Neural progenitor cell (in vitro differentiated cells): Measurements from ENCODE around the gene SCN2A.

Source experiments
- EZH2 ChIP-seq: fragments of 200-600 bp; sonication (generic); IDR thresholded peaks from 2 replicates; pipeline ENCODE4 v1.6.1; 2017; ENCODE audit warnings: antibody characterized with exemption, mild to moderate bottlenecking, moderate library complexity
- EZH2phosphoT487 ChIP-seq: fragments of 200-600 bp; sonication (generic); IDR thresholded peaks from 2 replicates; pipeline ENCODE4 v1.6.1; 2017; ENCODE audit warnings: antibody characterized with exemption
- TF ChIP-seq, protein P1 (sequence below): fragments of 200-600 bp; sonication (generic); IDR thresholded peaks from 2 replicates; pipeline ENCODE4 v1.5.1; 2017; ENCODE audit warnings: antibody characterized with exemption, mild to moderate bottlenecking

DNA sequence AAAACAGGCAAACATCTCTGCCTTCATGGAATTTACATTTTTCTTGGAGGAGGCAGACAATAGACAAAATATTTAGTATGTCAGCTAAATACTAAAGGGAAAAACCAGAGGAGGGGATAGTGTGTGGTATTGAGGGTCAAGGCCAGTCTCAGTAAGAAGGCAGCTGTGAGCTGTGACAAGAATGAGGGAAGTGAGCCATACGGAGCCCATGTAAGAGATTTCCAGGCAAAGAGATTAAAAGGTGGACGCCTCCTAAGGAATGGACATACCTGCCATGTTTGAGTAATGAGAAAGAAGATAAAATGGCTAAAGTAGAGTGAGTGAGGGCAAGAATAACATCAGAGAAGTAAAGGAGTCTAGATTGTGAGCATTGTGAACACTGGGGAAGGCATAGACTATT, 2.2 kb upstream of the SCN2A start:
- TF ChIP-seq, protein P1, sequence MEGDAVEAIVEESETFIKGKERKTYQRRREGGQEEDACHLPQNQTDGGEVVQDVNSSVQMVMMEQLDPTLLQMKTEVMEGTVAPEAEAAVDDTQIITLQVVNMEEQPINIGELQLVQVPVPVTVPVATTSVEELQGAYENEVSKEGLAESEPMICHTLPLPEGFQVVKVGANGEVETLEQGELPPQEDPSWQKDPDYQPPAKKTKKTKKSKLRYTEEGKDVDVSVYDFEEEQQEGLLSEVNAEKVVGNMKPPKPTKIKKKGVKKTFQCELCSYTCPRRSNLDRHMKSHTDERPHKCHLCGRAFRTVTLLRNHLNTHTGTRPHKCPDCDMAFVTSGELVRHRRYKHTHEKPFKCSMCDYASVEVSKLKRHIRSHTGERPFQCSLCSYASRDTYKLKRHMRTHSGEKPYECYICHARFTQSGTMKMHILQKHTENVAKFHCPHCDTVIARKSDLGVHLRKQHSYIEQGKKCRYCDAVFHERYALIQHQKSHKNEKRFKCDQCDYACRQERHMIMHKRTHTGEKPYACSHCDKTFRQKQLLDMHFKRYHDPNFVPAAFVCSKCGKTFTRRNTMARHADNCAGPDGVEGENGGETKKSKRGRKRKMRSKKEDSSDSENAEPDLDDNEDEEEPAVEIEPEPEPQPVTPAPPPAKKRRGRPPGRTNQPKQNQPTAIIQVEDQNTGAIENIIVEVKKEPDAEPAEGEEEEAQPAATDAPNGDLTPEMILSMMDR = no peak
- TF ChIP-seq EZH2phosphoT487 = no peak
- no peak for TF ChIP-seq EZH2
